Measurements from ENCODE around the gene TDRD15.
"Not testable (repeated sequence)": the region's sequence is repeated elsewhere in the genome, so short reads cannot be mapped to it uniquely, and the experiment has no call there.

- TF ChIP-seq CTCF (IDR thresholded peaks at IDR 0.05); POLR2A (IDR thresholded peaks at IDR 0.05); POLR2AphosphoS5 (IDR thresholded peaks at IDR 0.05; ENCODE audit: insufficient read depth in 1 of 2, low read depth in 1 of 2): not testable (repeated sequence)
These were observed 22.1 kb upstream of the TDRD15 start for GRCh38 chr2:21101514-21102155.
